HepG2 (cell line): ENCODE data around the gene HES2. TPM values are rescaled to one million over a fixed set of nuclear protein-coding genes. Genes with fewer than 3 reads are reported as not detected.

Source experiments
- EHMT2 ChIP-seq: fragments of 200-600 bp; sonication (generic); IDR thresholded peaks from 2 replicates; pipeline ENCODE4 v1.7.0; 2017; ENCODE audit warnings: antibody characterized with exemption, low read depth, low read length, borderline replicate concordance
- FOSL2 ChIP-seq: sonication (generic); formaldehyde crosslinking; IDR thresholded peaks from 2 replicates; pipeline ENCODE4 v1.4.0; 2020; ENCODE audit warnings: missing genetic modification reagents
- FOXP1 ChIP-seq, 2 experiments: fragments of 450-650 bp in 1 of 2; IDR thresholded peaks; 2 replicates each; pipeline ENCODE4 v1.6.1; 2017 to 2018; ENCODE audit warnings: antibody characterized with exemption in 1 of 2
- MXI1 ChIP-seq: IDR thresholded peaks from 3 replicates; pipeline ENCODE4 v1.6.1; 2012; ENCODE audit warnings: low read depth, low read length, inconsistent platforms, borderline replicate concordance
- PRDM15 ChIP-seq: sonication (generic); formaldehyde crosslinking; IDR thresholded peaks from 2 replicates; pipeline ENCODE4 v1.4.0; 2020; ENCODE audit warnings: missing genetic modification reagents
- THAP11 ChIP-seq: IDR thresholded peaks from 2 replicates; pipeline ENCODE4 v1.6.1; 2016; ENCODE audit warnings: missing biosample characterization, missing genetic modification reagents
- ZBTB3 ChIP-seq: sonication (generic); formaldehyde crosslinking; IDR thresholded peaks from 2 replicates; pipeline ENCODE4 v1.4.0; 2020; ENCODE audit warnings: low read depth, mild to moderate bottlenecking, moderate library complexity, missing genetic modification reagents, borderline replicate concordance
- ZC3H13 ChIP-seq: sonication (generic); formaldehyde crosslinking; IDR thresholded peaks from 2 replicates; pipeline ENCODE4 v1.8.1; 2023; ENCODE audit warnings: mild to moderate bottlenecking, missing genetic modification reagents, moderate library complexity
- ZFP37 ChIP-seq: sonication (generic); formaldehyde crosslinking; IDR thresholded peaks from 2 replicates; pipeline ENCODE4 v1.4.0; 2020; ENCODE audit warnings: missing genetic modification reagents, borderline replicate concordance
- ZHX2 ChIP-seq, 2 experiments: sonication (generic) in 1 of 2; formaldehyde crosslinking in 1 of 2; IDR thresholded peaks; 2 replicates each; pipeline versions ENCODE4 v1.6.1 to v1.9.0; 2014 to 2022; ENCODE audit warnings: antibody characterized with exemption in 1 of 2, borderline replicate concordance in 1 of 2, inconsistent platforms in 1 of 2, low read depth in 1 of 2, missing genetic modification reagents in 1 of 2
- ZKSCAN8 ChIP-seq: IDR thresholded peaks from 2 replicates; pipeline ENCODE4 v1.6.1; 2016; ENCODE audit warnings: borderline replicate concordance, missing genetic modification reagents, missing compliant biosample characterization
- ZNF143 ChIP-seq: sonication (generic); formaldehyde crosslinking; IDR thresholded peaks from 2 replicates; pipeline ENCODE4 v1.4.0; 2020; ENCODE audit warnings: missing genetic modification reagents
- ZNF263 ChIP-seq: sonication (generic); formaldehyde crosslinking; IDR thresholded peaks from 2 replicates; pipeline ENCODE4 v1.4.0; 2020; ENCODE audit warnings: missing genetic modification reagents
- ZNF557 ChIP-seq: sonication (generic); formaldehyde crosslinking; IDR thresholded peaks from 2 replicates; pipeline ENCODE4 v1.4.0; 2020; ENCODE audit warnings: missing genetic modification reagents
- ZNF639 ChIP-seq: conservative IDR thresholded peaks from 2 replicates; pipeline ENCODE4 v1.6.1; 2018; ENCODE audit warnings: missing genetic modification reagents
- ZNF746 ChIP-seq: sonication (generic); formaldehyde crosslinking; IDR thresholded peaks from 2 replicates; pipeline ENCODE4 v1.8.0; 2022; ENCODE audit warnings: mild to moderate bottlenecking, missing genetic modification reagents
- ZNF788 ChIP-seq: sonication (generic); formaldehyde crosslinking; IDR thresholded peaks from 2 replicates; pipeline ENCODE4 v1.5.0; 2020; ENCODE audit warnings: mild to moderate bottlenecking, missing genetic modification reagents, borderline replicate concordance
- polyA plus RNA-seq, 8 experiments: library from polyadenylated mRNA; depleted of rRNA in 3 of 8; stranded (reverse) in 7 of 8; unstranded in 1 of 8; fragments of >200 nt; fragmentation: Illumina TruSeq in 4 of 8; extraction: Trizol in 4 of 8; gene quantifications; 2 replicates each; pipeline versions ENCODE4 v1.2.1 to v1.2.3, GENCODE V29; 2011 to 2016; ENCODE audit warnings: low read depth in 4 of 8, missing spikeins in 1 of 8, mixed read lengths in 1 of 8; ENCODE audit not compliant: insufficient read depth in 1 of 8
- total RNA-seq, 5 experiments: library from RNA; depleted of rRNA; stranded (reverse); fragments of >200 nt; fragmentation: Illumina TruSeq; extraction: Trizol; gene quantifications; 2 replicates each; pipeline ENCODE4 v1.2.3, GENCODE V29; 2016; ENCODE audit warnings: low read depth in 1 of 5

Gene HES2
- total and polyA plus RNA-seq, 2 of the 13 experiments (the other 11 are each of a cell fraction or from before 2014, with no cell fraction given), result 0.11 to 0.17 TPM

- TF ChIP-seq ZHX2 (IDR thresholded peaks at IDR 0.05; ENCODE audit: low read depth) (0 out of 2 replicates have a peak, but pooled peaks have one; percentile 40), ZHX2 (CRISPR knock-in tag; IDR thresholded peaks at IDR 0.05; ENCODE audit: borderline replicate concordance) (no peak), ZNF263 (CRISPR knock-in tag) (peak; percentile 35; the same call in 1 of the 2 replicates), ZFP37 (CRISPR knock-in tag) (no peak), ZNF788 (CRISPR knock-in tag) (peak; percentile 76; the same call in 1 of the 2 replicates), ZNF639 (CRISPR knock-in tag) (0 out of 2 replicates have a peak, but pooled peaks have one; percentile 45), MXI1 (peak; percentile 61; the same call in 1 of the 3 replicates), FOXP1 (IDR thresholded peaks at IDR 0.05) (no peak), FOXP1 (CRISPR knock-in tag; IDR thresholded peaks at IDR 0.05) (0 out of 2 replicates have a peak, but pooled peaks have one; percentile 21), ZNF143 (peak; percentile 36; the same call in 1 of the 2 replicates), PRDM15 (peak; percentile 30; the same call in 1 of the 2 replicates), ZNF746 (CRISPR knock-in tag) (peak; percentile 87), EHMT2 (no peak), FOSL2 (CRISPR knock-in tag) (0 out of 2 replicates have a peak, but pooled peaks have one; percentile 46), ZC3H13 (CRISPR knock-in tag) (peak; percentile 87), ZNF557 (CRISPR knock-in tag) (0 out of 2 replicates have a peak, but pooled peaks have one; percentile 26), THAP11 (CRISPR knock-in tag) (peak; percentile 55; the same call in 1 of the 2 replicates), ZKSCAN8 (no peak), ZBTB3 (CRISPR knock-in tag) (no peak)
These were observed 31.2 kb upstream of the HES2 start (continued) for GRCh38 chr1:6450943-6451373.
